HepG2 (cell line): ENCODE data around the gene ZFR. TPM values are rescaled to one million over a fixed set of nuclear protein-coding genes. Genes with fewer than 3 reads are reported as not detected.

Experiments
- ATAC-seq: fragments of 200-7000 bp; cut with Tn5 transposase; 3 replicates; pipeline ENCODE4 v1.9.1; 2020; ENCODE audit warnings: mild to moderate bottlenecking, moderate library complexity
- BruUV-seq: library from RNA; stranded (reverse); fragments of 400-500 nt; replicated peaks from 2 replicates; lab custom pipeline; 2021; lab: Mats Ljungman, UMichigan
- CTCF ChIA-PET: fragments of 300-600 bp; formaldehyde crosslinking; extraction: SDS; loops from one replicate; lab custom pipeline; 2021; ENCODE audit warnings: low total read pairs, inconsistent platforms, low intra/inter-chr PET ratio; lab: Yijun Ruan, JAX
- POLR2A ChIA-PET: fragments of 350-600 bp; sonication (Branson Sonifier 250); formaldehyde crosslinking; loops from one replicate; lab custom pipeline; 2020; ENCODE audit warnings: antibody characterized with exemption, inconsistent platforms; lab: Yijun Ruan, JAX
- DNase-seq: peaks from one replicate; pipeline ENCODE4 v3.0.0-alpha.2; 2015; ENCODE audit warnings: low spot score
- FAIRE-seq: peaks from 3 replicates; lab custom pipeline; 2011; peaks lifted over from hg19 to GRCh38; lab: Jason Lieb, UNC
- H2AFZ ChIP-seq: one replicate; pipeline ENCODE4 v1.6.1; 2011; ENCODE audit warnings: low read length, inconsistent platforms
- H3K27ac ChIP-seq: fragments of 300-600 bp; 3 replicates; pipeline ENCODE4 v1.8.0; 2011; ENCODE audit warnings: mixed run types, mild to moderate bottlenecking, mixed read lengths, low read length, inconsistent platforms; ENCODE audit not compliant: insufficient read depth; ENCODE audit errors: extremely low read length
- H3K27me3 ChIP-seq, 2 experiments: fragments of 200-600 bp in 1 of 2; 2 replicates in 1 of 2; 3 replicates in 1 of 2; pipeline versions ENCODE4 v1.6.0 to v1.8.0; 2011; ENCODE audit warnings: low read length in 2 of 2, mild to moderate bottlenecking in 2 of 2, moderate library complexity in 2 of 2, inconsistent platforms in 1 of 2; ENCODE audit not compliant: insufficient read depth in 2 of 2, control insufficient read depth in 1 of 2
- H3K36me3 ChIP-seq, 2 experiments: fragments of 200-600 bp in 1 of 2; replicated peaks in 1 of 2; 2 replicates in 1 of 2; 3 replicates in 1 of 2; pipeline versions ENCODE4 v1.5.1 to v1.8.0; 2011; ENCODE audit warnings: low read length in 2 of 2, inconsistent platforms in 1 of 2; ENCODE audit not compliant: insufficient read depth in 2 of 2, control insufficient read depth in 1 of 2
- H3K4me1 ChIP-seq: 2 replicates; pipeline ENCODE4 v1.5.1; 2012; ENCODE audit warnings: low read length, inconsistent platforms; ENCODE audit not compliant: insufficient read depth
- H3K4me2 ChIP-seq: 2 replicates; pipeline ENCODE4 v1.6.0; 2011; ENCODE audit warnings: low read depth, low read length, inconsistent platforms
- H3K4me3 ChIP-seq, 3 experiments: fragments of 200-600 bp in 1 of 3; sonication (generic), shearing (Covaris generic) in 1 of 3; replicated peaks in 1 of 3; 2 replicates each; pipeline ENCODE4 v1.5.1; 2011 to 2016; ENCODE audit warnings: low read length in 3 of 3, inconsistent platforms in 2 of 3, low read depth in 2 of 3, mild to moderate bottlenecking in 2 of 3, control low read depth in 1 of 3, mixed read lengths in 1 of 3; ENCODE audit not compliant: insufficient read depth in 1 of 3
- H3K79me2 ChIP-seq: one replicate; pipeline ENCODE4 v1.6.1; 2011; ENCODE audit warnings: low read length, inconsistent platforms; ENCODE audit not compliant: insufficient read depth
- H3K9ac ChIP-seq: 2 replicates; pipeline ENCODE4 v1.6.0; 2011; ENCODE audit warnings: mild to moderate bottlenecking, low read depth, low read length, inconsistent platforms; ENCODE audit not compliant: insufficient read depth
- H3K9me3 ChIP-seq: 2 replicates; pipeline ENCODE4 v1.5.1; 2012; ENCODE audit warnings: mild to moderate bottlenecking, low read length
- H4K20me1 ChIP-seq: 2 replicates; pipeline ENCODE4 v1.6.0; 2011; ENCODE audit warnings: inconsistent platforms, mild to moderate bottlenecking, low read length, moderate library complexity; ENCODE audit not compliant: insufficient read depth
- DNMT1 ChIP-seq: sonication (generic); formaldehyde crosslinking; IDR thresholded peaks from 2 replicates; pipeline ENCODE4 v1.5.1; 2020; ENCODE audit warnings: mild to moderate bottlenecking, missing genetic modification reagents
- HCFC1 ChIP-seq: fragments of 150-350 bp; IDR thresholded peaks from 2 replicates; pipeline ENCODE4 v1.6.1; 2014; ENCODE audit warnings: low read depth, low read length
- HNRNPUL1 ChIP-seq: fragments of 200-400 bp; formaldehyde crosslinking; IDR thresholded peaks from 2 replicates; pipeline ENCODE4 v1.6.1; 2017; ENCODE audit warnings: low read depth, mild to moderate bottlenecking, low read length, moderate library complexity
- TCF12 ChIP-seq, 2 experiments: fragments of 450-650 bp in 1 of 2; sonication (generic) in 1 of 2; formaldehyde crosslinking in 1 of 2; IDR thresholded peaks; 2 replicates each; pipeline versions ENCODE4 v1.6.1 to v1.8.0; 2017 to 2022; ENCODE audit warnings: antibody characterized with exemption in 1 of 2, mild to moderate bottlenecking in 1 of 2, missing genetic modification reagents in 1 of 2, moderate library complexity in 1 of 2
- TGIF2 ChIP-seq: IDR thresholded peaks from 2 replicates; pipeline ENCODE4 v1.6.1; 2016; ENCODE audit warnings: control low read depth, missing compliant biosample characterization
- ZNF468 ChIP-seq: sonication (generic); formaldehyde crosslinking; IDR thresholded peaks from 2 replicates; pipeline ENCODE4 v1.8.0; 2022; ENCODE audit warnings: mild to moderate bottlenecking, moderate library complexity, missing genetic modification reagents
- ZNF615 ChIP-seq: sonication (generic); formaldehyde crosslinking; IDR thresholded peaks from 2 replicates; pipeline ENCODE4 v1.5.0; 2020; ENCODE audit warnings: mild to moderate bottlenecking, missing genetic modification reagents, borderline replicate concordance
- ZNF652 ChIP-seq: IDR thresholded peaks from 2 replicates; pipeline ENCODE4 v1.6.1; 2016; ENCODE audit warnings: low read depth, borderline replicate concordance
- ZSCAN21 ChIP-seq: sonication (generic); formaldehyde crosslinking; IDR thresholded peaks from 2 replicates; pipeline ENCODE4 v1.8.0; 2022; ENCODE audit warnings: mild to moderate bottlenecking, missing genetic modification reagents, moderate library complexity, borderline replicate concordance
- WGBS: methylation state at CpG from one replicate; pipeline ENCODE4 v1.1.6; 2017; ENCODE audit warnings: low lambda C conversion rate; 5-methylcytosine and 5-hydroxymethylcytosine counted together
- in situ Hi-C: cut with HindIII; loops from 2 replicates; pipeline ENCODE4 v1.10.0; 2017; ENCODE audit warnings: low pct_unique_long_range_greater_than_20kb; ENCODE audit not compliant: extremely low pct_ligation_motif_present
- intact Hi-C: fragments of 100-400 bp; cut with micrococcal nuclease; formaldehyde crosslinking; loops from one replicate; pipeline ENCODE4 v1.10.0; 2022; ENCODE audit not compliant: unreplicated experiment
- polyA plus RNA-seq, 8 experiments: library from polyadenylated mRNA; depleted of rRNA in 3 of 8; stranded (reverse) in 7 of 8; unstranded in 1 of 8; fragments of >200 nt; fragmentation: Illumina TruSeq in 4 of 8; extraction: Trizol in 4 of 8; gene quantifications; 2 replicates each; pipeline versions ENCODE4 v1.2.1 to v1.2.3, GENCODE V29; 2011 to 2016; ENCODE audit warnings: low read depth in 4 of 8, missing spikeins in 1 of 8, mixed read lengths in 1 of 8; ENCODE audit not compliant: insufficient read depth in 1 of 8
- total RNA-seq, 5 experiments: library from RNA; depleted of rRNA; stranded (reverse); fragments of >200 nt; fragmentation: Illumina TruSeq; extraction: Trizol; gene quantifications; 2 replicates each; pipeline ENCODE4 v1.2.3, GENCODE V29; 2016; ENCODE audit warnings: low read depth in 1 of 5
- TF ChIP-seq, protein P1 (sequence below): sonication (generic); formaldehyde crosslinking; IDR thresholded peaks from 2 replicates; pipeline ENCODE4 v1.4.0; 2020; ENCODE audit warnings: mild to moderate bottlenecking, missing genetic modification reagents
- TF ChIP-seq, protein P2 (sequence below): sonication (generic); formaldehyde crosslinking; IDR thresholded peaks from 2 replicates; pipeline ENCODE4 v1.4.0; 2020; ENCODE audit warnings: missing genetic modification reagents
- TF ChIP-seq, protein P3 (sequence below): sonication (generic); formaldehyde crosslinking; IDR thresholded peaks from 2 replicates; pipeline ENCODE4 v1.4.0; 2020; ENCODE audit warnings: missing genetic modification reagents
- TF ChIP-seq, protein P4 (sequence below): IDR thresholded peaks from 2 replicates; pipeline ENCODE4 v1.6.1; 2016; ENCODE audit warnings: control low read depth

The ZFR gene
- total and polyA plus RNA-seq, 2 of the 13 experiments (the other 11 are each of a cell fraction or from before 2014, with no cell fraction given) = 89.0 to 92.8 TPM

DNA sequence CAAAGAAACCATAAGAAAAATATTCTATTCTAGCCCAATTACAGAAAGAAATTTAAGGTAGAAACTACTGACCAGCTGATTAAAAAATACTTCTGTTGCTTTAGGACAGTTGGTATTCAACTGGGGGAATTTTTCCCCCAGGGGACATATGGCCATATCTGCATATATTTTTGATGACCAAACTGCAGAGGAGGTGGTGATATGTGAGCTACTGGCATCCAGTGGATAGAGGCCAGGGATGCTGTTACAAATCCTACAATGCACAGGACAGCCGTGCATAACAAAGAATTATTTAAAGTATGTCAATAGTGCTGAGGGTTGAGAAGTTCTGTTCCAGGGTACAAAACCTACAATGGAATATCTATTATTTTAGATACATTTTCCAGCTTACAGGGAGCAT lies 24.0 kb downstream of the ZFR start:
- no peak overlapping the region for H3K27ac ChIP-seq
- H2AFZ ChIP-seq = no peak overlapping the region
- H4K20me1 ChIP-seq = peaks cover 50% of the 10 kb centered on the region
- peaks cover 78% of the 10 kb centered on the region for H3K79me2 ChIP-seq
- WGBS = 73% methylated on average over 1 of the region's 1 CpG
- ChIA-PET CTCF (no interaction called here), POLR2A (no interaction called here)
- FAIRE-seq = no peak
- ATAC-seq = no peak
- H3K9me3 ChIP-seq = no peaks in the 10 kb centered on the region
- H3K4me2 ChIP-seq = no peak overlapping the region
- H3K27me3 ChIP-seq = no peaks in the 10 kb centered on the region
- DNase-seq = no peak
- peaks cover 7 to 57% of the 10 kb centered on the region in 2 experiments for H3K36me3 ChIP-seq
- H3K4me3 ChIP-seq = no peak overlapping the region
- in situ Hi-C loops (no loop called here), intact Hi-C loops (no loop called here)
- no peaks in the 10 kb centered on the region for H3K4me1 ChIP-seq
- BruUV-seq = TSS peak; percentile 25
- no peak overlapping the region for H3K9ac ChIP-seq
- no peak for TF ChIP-seq HCFC1
- no peak for TF ChIP-seq ZNF468 (CRISPR knock-in tag)
- no peak for TF ChIP-seq DNMT1 (CRISPR knock-in tag)
- no peak for TF ChIP-seq TGIF2 (CRISPR knock-in tag)
- TF ChIP-seq, protein P1, sequence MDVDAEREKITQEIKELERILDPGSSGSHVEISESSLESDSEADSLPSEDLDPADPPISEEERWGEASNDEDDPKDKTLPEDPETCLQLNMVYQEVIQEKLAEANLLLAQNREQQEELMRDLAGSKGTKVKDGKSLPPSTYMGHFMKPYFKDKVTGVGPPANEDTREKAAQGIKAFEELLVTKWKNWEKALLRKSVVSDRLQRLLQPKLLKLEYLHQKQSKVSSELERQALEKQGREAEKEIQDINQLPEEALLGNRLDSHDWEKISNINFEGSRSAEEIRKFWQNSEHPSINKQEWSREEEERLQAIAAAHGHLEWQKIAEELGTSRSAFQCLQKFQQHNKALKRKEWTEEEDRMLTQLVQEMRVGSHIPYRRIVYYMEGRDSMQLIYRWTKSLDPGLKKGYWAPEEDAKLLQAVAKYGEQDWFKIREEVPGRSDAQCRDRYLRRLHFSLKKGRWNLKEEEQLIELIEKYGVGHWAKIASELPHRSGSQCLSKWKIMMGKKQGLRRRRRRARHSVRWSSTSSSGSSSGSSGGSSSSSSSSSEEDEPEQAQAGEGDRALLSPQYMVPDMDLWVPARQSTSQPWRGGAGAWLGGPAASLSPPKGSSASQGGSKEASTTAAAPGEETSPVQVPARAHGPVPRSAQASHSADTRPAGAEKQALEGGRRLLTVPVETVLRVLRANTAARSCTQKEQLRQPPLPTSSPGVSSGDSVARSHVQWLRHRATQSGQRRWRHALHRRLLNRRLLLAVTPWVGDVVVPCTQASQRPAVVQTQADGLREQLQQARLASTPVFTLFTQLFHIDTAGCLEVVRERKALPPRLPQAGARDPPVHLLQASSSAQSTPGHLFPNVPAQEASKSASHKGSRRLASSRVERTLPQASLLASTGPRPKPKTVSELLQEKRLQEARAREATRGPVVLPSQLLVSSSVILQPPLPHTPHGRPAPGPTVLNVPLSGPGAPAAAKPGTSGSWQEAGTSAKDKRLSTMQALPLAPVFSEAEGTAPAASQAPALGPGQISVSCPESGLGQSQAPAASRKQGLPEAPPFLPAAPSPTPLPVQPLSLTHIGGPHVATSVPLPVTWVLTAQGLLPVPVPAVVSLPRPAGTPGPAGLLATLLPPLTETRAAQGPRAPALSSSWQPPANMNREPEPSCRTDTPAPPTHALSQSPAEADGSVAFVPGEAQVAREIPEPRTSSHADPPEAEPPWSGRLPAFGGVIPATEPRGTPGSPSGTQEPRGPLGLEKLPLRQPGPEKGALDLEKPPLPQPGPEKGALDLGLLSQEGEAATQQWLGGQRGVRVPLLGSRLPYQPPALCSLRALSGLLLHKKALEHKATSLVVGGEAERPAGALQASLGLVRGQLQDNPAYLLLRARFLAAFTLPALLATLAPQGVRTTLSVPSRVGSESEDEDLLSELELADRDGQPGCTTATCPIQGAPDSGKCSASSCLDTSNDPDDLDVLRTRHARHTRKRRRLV (CRISPR knock-in tag) = no peak
- no peak for TF ChIP-seq ZNF652 (CRISPR knock-in tag)
- TF ChIP-seq, protein P2, sequence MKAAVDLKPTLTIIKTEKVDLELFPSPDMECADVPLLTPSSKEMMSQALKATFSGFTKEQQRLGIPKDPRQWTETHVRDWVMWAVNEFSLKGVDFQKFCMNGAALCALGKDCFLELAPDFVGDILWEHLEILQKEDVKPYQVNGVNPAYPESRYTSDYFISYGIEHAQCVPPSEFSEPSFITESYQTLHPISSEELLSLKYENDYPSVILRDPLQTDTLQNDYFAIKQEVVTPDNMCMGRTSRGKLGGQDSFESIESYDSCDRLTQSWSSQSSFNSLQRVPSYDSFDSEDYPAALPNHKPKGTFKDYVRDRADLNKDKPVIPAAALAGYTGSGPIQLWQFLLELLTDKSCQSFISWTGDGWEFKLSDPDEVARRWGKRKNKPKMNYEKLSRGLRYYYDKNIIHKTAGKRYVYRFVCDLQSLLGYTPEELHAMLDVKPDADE (CRISPR knock-in tag) = no peak
- TF ChIP-seq ZNF615 (CRISPR knock-in tag) = no peak
- TF ChIP-seq, protein P3, sequence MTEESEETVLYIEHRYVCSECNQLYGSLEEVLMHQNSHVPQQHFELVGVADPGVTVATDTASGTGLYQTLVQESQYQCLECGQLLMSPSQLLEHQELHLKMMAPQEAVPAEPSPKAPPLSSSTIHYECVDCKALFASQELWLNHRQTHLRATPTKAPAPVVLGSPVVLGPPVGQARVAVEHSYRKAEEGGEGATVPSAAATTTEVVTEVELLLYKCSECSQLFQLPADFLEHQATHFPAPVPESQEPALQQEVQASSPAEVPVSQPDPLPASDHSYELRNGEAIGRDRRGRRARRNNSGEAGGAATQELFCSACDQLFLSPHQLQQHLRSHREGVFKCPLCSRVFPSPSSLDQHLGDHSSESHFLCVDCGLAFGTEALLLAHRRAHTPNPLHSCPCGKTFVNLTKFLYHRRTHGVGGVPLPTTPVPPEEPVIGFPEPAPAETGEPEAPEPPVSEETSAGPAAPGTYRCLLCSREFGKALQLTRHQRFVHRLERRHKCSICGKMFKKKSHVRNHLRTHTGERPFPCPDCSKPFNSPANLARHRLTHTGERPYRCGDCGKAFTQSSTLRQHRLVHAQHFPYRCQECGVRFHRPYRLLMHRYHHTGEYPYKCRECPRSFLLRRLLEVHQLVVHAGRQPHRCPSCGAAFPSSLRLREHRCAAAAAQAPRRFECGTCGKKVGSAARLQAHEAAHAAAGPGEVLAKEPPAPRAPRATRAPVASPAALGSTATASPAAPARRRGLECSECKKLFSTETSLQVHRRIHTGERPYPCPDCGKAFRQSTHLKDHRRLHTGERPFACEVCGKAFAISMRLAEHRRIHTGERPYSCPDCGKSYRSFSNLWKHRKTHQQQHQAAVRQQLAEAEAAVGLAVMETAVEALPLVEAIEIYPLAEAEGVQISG (CRISPR knock-in tag) = no peak
- TF ChIP-seq, protein P4, sequence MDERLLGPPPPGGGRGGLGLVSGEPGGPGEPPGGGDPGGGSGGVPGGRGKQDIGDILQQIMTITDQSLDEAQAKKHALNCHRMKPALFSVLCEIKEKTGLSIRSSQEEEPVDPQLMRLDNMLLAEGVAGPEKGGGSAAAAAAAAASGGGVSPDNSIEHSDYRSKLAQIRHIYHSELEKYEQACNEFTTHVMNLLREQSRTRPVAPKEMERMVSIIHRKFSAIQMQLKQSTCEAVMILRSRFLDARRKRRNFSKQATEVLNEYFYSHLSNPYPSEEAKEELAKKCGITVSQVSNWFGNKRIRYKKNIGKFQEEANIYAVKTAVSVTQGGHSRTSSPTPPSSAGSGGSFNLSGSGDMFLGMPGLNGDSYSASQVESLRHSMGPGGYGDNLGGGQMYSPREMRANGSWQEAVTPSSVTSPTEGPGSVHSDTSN (CRISPR knock-in tag) = no peak
- TF ChIP-seq HNRNPUL1 = no peak
- TF ChIP-seq ZSCAN21 (CRISPR knock-in tag) = no peak
- TF ChIP-seq TCF12 (IDR thresholded peaks at IDR 0.05) = no peak
- no peak for TF ChIP-seq TCF12 (CRISPR knock-in tag; IDR thresholded peaks at IDR 0.05)
